GM19397 (cell line): ENCODE data around the gene NAT14.
A peak's percentile ranks its signal among the peaks of the same experiment; 100 is the strongest.

Experiments used
- ATAC-seq: cut with Tn5 transposase; IDR thresholded peaks from one replicate; pipeline ENCODE4 v1.9.1; 2021; ENCODE audit warnings: mild to moderate bottlenecking, moderate library complexity; ENCODE audit not compliant: unreplicated experiment

The NAT14 gene

DNA sequence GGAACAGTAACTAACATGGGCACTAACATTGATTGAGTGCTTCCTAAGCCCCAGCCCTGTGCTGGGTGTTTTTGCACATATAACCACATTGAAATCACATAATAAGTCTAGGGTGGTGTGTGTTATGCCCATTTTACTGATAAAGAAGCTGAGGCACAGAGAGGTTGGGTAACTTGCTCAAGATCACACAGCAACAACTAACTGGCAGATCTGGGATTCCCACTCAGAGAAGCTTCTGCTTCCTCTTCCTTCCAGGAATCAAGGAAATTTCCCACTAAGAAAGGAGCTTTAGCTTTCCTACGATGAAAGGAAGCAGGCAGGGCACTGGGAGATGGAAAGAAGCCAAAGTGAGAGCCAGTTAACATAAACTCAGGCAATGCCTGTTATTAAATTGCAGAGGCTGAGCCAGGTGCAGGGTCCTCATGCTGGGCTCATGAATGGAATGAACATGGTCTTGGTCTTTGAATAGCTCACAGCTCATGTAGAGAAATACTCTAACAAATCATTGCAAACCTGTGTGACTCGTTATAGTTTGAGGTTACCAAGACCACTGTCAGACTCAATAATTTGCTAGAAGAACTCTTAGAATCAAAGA lies 13.4 kb downstream of the NAT14 start:
- no peak for ATAC-seq

DNA sequence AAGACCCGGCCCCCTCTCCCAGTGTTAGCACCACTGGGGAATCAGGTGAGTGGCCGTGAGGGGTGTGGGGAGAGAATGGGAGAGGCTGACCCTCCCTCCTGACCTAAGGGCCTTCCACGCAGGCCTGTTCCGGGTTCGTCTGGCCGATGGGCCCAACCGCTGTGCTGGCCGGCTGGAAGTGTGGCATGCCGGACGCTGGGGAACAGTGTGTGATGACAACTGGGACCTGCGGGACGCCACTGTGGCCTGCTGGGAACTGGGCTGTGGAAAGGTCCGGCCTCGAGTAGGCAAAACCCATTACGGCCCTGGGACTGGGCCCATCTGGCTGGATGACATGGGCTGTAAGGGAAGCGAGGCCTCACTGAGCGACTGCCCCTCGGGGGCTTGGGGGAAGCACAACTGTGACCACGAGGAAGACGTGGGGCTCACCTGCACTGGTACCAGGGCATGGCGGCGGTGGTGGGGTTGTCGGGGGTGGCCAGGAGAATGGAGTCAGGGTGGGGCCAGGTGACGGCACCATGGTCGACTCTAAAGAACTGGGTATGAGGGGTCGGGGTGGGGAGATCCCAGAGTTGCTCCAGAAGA lies 15.5 kb downstream of the NAT14 start:
- no peak for ATAC-seq

DNA sequence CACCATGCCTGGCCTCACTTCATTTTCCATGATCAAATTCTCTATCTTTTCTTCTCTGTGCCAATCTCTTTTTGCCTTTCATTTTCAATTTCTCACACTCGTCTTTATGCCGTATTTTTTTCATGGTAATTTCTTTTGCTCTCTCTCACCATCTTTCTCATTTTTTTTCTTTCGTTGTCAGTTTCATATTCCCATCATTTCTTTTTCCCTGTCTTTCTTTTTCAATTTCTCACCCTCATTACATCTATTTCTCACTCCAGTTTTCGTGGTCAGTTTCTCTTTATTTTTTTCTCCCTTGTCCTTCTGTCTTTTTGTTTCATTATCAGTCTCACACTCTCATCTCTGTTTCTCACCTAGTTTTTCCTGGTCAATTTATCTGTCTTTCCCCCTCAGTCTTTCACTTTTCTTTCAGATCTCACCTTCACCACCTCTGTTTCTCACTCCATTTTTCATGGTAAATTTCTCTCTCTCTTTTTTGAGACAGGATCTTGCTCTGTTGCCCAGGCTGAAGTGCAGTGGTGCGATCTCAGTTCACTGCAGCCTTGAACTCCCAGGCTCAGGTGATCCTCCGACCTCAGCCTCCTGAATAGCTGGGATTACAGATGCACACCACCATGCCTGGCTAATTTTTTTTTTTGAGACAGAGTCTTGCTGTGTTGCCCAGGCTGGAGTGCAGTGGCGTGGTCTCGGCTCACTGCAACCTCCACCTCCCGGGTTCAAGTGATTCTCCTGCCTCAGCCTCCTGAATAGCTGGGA lies 17.4 kb downstream of the NAT14 start:
- ATAC-seq: no peak

DNA sequence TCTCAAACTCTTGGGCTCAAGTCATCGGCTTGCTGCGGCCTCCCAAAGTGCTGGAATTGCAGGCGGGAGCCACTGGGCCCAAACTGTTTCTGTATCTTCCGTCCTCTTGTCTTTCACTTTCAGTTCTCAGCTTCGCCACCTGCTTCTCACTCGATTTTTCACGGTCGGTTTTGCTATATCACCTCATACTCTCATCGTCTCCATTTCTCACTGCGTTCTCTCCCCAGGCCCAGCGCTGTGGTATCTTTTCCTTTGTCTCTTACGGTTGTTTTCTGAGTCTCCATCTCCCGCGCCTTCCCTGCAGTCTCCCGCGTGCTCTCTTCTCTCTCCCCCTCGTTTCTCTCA lies 18.1 kb downstream of the NAT14 start:
- no peak for ATAC-seq

DNA sequence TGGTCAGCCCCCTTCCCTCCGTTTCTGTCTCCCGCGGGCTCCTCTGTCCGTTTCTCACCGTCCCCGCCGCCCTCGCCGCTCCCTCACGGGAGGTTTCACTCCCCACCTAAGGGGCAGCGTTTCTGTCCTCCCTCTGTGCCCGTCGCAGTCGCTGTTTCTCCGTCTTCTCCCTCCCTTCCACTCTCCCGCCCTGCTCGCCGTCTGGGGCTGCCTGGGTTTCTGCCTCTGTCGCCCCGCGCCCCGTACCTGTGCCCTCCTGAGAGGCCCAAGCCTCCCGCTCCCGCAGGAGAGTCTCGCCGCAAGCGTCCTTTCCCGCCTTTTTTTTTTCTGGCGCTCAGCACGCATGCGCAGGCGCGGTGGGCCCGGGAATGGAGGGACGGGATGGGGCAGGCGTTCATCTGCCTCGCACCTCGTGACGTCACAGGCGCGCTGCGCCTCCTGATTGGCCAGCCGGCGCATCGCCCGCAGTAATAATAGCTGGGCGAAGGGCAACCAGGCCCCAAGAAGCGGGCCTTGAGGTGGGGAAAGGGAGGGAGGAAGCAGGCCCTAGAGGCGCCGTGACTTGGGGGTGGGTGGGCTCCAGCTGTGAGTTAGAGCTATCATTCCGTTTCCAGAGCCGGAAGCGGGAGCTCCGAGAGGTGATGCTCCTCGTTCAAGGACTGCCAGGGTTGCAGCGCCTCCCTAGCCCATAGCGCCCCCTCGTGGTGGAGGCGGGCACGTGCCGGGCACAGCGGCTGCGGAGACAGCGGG lies 18.7 kb downstream of the NAT14 start:
- ATAC-seq: peak; percentile 93

DNA sequence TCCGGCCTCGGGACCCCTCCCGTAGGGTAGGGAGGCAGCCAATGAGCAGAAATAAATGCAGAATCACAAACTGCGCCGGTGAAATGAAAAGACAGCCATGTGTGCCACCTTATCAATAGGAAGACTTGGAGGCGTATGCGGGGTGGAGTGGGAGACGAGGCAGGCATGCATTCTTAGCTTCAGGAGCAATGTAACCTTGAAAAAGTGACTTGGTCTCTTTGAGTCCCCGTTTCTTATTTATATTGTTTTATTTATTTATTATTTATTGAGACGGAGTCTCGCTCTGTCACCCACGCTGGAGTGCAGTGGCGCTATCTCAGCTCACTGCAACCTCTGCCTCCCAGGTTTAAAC lies 19.2 kb downstream of the NAT14 start:
- ATAC-seq: no peak

DNA sequence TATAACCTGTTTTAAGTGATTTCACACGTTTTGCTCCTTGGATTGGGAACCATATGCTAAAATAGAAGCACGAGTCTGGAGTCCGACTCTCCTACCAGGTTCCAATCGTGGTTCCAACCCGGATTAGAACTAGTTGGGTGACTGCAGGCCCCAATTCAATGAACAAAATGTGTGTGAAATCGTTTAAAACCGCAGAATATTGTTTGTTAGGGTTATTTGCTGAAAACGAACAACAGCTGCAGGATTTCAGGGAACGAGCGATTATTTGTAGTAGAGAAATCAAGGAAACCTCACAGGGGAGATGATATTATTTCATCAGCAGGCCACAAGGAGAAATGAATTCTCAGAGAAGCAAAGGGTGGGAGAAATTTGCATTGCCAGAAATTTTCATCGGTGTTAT lies 20.0 kb downstream of the NAT14 start:
- ATAC-seq: no peak

DNA sequence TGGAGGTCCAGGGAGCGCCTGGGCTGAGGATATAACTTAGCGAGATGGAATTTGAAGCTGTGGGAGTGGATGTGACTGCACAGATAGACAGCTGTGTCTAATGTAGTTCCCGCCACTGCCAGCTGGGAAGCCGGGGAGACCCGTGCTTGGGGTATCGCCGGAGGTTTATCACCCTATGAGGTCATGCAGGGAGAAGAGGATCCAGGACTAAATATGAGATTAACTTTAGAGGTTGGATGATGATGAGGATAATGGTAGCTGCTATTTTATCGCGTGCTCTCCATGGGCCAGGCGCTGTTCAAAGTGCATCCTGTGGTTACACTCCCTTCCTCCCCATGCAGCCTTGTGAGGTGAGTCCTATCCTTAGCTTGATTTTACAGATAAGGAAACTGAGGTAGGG lies 23.1 kb downstream of the NAT14 start:
- ATAC-seq: no peak

DNA sequence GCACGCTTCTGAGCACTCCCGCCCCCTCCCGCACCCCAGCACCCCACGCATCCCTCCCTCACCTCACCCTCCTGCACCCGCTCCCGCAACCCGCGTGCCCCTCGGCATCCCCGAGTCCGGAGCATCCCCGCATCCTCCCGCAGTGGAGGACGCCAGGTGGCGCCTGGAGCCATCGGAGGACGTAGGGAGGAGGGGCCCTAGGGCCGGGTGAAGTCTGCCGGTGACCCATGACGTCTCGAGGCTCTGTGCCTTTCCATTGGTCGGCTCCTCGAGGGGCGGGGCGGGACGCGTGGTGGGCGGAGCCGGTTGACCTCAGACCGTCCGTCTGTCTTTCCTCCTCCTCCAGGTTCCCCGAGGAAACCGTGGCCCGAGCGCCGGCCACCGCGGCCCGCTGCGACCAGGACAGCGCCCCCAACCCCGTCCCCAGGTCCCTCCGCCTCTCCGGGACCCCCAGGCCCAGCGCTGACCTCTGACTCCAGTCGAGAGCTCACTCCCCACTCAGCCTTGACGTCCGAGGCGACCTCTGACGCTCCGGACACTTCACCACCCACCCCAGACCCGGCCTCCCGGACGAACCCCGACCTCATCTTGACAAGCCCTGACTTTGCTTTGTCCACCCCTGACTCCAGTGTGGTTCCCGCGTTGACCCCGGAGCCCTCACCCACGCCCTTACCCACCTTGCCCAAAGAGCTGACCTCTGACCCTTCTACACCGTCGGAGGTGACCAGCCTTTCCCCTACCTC lies 32.1 kb downstream of the NAT14 start:
- ATAC-seq: peak; percentile 97

DNA sequence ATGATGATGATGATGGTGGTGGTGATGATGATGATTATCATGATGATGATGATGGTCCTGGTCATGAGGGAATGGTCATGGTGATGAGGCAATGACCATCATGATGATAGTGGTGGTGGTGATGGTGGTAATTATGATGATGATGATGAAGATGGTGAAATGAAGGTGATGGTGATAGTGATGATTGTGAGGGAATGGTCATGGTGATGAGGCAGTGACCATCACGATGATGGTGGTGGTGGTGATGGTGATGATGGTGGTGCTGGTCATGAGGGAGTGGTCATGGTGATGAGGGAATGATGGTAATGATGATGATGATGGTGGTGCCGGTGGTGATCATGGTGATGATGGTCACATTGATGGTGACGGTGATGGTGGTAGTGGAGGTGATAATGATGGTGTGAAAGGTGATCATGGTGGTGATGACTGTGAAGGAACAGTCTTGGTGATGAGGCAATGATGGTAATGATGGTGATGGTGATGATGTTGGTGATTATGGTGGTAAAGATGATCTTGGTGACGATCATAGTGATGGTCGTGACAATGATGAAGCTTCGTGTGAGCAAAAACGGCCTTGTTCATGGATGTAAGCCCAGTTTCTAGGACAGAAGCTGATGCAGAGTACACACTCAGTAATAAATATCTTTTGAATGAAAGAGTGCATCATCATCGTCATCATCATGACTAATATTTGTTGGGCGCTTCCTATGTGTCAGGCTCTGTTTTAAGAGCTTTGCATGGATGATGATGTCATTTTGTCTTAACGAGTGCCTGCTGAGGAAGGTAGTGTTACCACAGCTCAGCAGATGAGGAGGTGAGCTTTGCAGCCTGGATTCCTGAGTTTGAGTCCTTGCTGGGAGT lies 34.7 kb downstream of the NAT14 start:
- no peak for ATAC-seq

DNA sequence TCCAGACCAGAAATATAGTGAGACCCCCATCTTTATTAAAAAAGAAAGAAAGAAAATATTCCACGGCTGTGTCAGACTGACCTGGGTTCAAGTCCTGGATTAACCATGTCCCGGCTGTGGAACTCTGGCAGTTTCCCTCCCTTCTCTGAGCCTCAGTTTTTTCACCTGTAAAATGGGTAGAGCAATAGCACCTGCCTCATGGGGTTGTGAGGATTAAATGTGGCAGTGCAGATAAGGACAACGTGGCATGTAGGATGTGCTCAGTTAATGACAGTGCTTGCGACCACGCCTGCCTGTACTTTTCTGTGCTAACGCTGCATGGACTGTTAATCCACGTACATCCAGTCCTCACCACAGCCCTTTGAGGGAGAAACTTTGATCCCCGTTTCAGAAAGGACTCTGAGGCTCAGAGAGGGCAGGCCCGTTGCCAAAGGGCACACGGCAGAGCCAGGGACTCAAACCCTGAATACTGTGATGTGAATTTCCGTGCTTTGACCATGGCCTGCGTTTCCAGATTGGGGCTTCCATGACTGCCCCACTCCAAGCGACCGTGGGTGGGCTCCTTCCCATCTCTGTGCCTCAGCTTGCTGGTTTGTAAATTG lies 35.8 kb downstream of the NAT14 start:
- no peak for ATAC-seq

DNA sequence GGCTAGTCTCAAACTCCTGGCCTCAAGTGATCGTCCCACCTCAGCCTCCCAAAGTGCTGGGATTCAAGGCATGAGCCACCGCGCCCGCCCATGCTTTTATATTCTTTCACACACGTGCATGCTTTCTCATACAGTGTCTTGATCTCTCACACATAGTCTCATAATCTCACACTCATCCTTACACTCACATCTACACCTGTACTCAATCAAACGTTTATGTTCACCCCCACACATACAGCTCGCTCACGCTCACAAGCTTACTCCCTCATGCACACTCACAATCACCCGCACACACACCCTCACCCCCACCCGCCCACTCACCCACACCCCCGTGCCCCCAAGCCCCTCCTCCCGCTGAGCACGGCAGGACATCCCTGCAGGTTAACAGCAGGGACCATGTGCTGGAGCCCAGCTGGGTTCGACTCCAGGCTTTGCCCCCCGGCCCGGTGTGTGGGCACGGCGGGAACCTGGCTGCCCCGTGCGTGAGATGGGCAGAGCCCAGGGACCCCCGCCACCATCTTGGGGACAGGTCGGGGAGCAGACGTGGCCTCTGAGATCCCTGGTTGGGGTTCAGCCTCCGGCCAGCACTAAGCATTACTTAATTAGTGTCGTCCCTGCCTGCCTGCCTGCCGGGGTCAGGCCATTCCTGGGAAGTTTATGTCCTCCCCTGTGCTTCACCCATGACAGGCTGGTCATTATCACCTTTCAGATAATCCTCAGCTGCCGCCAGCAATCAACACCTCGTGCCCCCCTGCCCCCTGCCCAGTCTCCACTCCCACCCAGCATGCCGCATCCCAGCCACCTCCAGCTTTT lies 40.5 kb downstream of the NAT14 start:
- no peak for ATAC-seq

DNA sequence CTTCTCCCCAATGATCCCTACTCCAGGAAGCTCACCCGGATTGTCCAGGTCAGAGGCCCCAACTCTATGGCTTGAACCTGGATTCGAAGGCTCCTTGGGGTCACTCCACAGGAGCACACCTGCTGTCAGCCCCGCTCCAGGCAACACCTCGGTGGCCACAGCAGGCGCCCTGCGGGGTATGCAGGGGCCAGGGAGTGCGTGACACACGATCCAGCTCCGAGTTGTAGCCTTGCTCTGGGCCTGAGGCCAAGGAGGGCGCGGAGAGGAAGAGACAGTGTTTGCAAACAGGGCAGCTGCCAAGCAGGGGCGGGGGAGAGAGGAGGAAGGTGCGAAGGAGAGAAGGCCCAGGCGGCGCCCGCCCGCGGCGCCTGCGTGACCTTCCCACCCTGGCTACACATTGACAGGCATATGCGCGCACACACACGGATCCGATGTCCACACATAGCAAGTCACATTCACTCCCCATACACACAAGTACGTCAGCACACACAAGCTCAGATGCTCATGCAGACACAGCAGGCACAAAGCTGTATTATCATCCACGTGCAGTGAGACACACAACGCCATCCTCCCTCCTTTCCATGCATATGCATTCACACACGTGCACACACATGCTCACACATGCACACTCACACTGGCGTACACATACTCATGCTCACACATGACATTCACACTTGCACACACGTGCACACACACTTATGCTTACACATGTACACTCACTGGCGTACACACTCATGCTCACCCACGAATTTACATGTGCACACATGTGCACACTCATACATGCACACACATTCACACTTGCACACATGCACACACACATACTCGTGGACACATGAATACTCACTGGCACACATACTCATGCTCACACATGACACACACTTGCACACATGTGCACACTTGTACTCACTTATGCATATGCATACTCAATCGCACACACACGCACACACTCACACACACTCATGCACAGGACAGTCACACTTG lies 41.5 kb downstream of the NAT14 start:
- ATAC-seq: no peak

DNA sequence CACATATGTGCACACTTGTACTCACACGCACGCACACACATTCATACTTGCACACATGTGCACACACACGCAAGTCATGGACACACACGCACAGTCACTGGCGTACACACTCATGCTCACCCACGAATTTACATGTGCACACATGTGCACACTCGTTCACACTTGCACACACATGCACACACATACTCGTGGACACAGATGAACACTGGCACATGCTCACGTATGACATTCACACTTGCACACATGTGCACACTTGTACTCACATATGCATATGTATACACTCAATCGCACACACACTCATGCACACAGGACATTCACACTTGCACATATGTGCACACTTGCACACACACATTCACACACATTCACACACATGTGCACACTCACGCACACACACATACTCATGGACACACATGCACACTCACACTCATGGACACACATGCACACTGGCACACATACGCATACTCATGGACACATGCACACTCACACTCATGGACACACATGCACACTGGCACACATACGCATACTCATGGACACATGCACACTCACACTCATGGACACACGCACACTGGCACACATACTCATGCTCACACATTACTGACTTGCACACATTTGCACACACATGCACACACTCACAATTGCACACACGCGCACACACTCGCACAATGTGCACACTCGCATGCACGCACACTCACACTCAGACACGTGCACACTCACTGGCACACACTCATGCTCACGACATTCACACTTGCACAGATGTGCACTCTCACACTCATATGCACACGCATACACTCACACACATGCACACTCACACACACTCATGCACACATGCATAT lies 42.4 kb downstream of the NAT14 start:
- ATAC-seq: no peak

DNA sequence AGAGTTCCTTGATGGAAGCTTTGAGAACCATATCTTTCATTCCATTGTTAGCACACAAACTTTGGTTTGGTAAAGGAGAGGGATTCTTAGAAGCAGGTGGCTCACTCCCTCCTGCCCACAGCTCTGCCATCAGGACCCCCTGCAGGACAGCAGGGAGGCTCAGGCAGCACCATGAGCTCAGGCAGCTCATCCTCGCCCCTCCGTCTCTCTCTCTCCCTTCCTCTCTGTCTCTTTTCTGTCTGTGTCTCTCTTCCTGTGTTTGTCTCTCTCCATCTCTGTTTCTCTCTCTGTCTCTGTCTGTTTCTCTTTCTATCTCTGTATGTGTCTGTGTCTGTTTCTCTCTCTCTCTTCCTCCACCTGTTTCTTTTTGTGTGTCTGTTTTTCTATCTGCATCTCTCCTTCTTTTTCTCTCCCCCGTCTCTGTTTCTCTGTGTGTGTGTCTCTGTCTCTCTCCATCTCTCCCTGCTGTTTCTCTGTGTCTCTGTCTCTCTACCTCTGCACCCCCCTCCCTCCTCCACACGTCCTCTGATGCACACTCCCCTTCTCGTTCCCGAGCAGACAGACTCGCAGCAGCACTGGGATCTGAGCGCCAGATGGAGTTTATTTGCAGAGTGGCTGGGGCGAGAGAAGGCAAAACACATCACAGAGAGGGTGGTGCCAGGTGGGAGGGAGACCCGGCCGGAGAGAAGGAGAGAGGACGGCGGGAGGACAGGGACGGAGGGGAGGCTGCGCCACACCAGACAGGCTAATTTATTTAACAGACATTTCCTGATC lies 43.2 kb downstream of the NAT14 start:
- no peak for ATAC-seq

DNA sequence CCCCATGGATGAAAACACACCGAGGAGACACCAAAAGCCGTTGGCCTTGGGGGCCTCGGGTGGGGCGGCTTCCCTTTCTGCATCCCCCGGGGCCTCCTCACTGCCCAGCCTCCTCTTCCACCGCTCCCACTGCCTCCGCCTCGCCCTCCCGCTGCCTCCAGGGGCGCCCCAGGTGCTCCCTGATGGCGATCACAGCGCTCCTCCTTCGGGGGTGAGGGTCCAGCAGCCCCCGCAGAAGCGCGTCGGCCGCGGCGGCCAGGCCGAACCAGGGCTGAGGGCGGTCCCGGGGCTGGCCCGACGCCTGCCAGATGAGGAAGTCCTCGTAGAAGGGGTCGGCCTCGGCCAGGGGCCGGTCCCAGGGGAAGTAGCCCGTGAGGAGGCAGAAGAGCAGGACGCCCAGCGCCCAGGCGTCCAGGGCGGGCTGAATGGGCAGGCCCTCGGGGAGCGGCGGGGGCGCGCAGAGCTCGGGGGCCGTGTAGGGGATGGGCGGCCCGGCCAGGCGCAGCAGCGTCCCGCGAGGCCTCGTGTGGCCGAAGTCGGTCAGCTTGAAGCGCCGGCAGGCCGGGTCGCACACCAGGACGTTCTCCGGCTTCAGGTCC lies 44.7 kb downstream of the NAT14 start:
- no peak for ATAC-seq
